NCI-H82 treated with DMSO at 0.1 percent for 48 hours (cell line): Measurements from ENCODE around the gene HES6.
A peak's percentile ranks its signal among the peaks of the same experiment; 100 is the strongest.

ENCODE experiments used
- DNase-seq: peaks from one replicate; lab custom pipeline; 2025; ENCODE audit not compliant: unreplicated experiment; lab: John Stamatoyannopoulos, UW

The HES6 gene

GRCh38 chr2:238239863-238240756 is at the start of gene HES6:
TSS of gene HES6 (minus strand) at chr2:238240038. CDS start at chr2:238239905, 133 bp downstream.
- DNase-seq: peak; percentile 84

- no peak for DNase-seq
These were observed 49.7 kb upstream of the HES6 start for GRCh38 chr2:238289574-238289973.

GRCh38 chr2:238288650-238289573 is 49.1 kb upstream of the HES6 start:
- peak; percentile 94 for DNase-seq

GRCh38 chr2:238287737-238288649 is 48.2 kb upstream of the HES6 start, which contains the start of gene PER2:
TSS of gene PER2 (minus strand) at chr2:238288610. CDS start at chr2:238277936, 10,674 bp downstream.
- no peak for DNase-seq

GRCh38 chr2:238286987-238287736 is 47.3 kb upstream of the HES6 start:
- no peak for DNase-seq

DNA sequence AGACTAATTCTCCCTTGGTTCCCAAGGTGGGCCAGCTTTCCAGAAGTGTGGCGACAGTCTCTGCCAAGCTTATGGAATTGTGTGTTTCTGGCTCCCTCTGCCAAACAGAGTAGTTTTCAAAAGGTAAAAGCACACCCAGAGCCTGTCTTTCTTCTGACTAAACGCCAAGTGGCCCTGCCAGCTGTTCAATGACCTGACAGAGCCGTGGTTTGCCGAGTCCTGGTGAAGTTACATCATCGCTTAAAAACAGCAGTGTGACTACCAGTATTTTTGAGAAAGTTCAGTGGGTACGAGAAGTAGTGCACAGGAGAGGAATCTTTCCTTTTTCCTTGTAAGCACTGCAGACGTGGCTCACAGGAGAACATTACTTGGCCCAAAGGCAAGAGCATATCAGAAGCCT is 46.7 kb upstream of the HES6 start:
- no peak for DNase-seq

DNA sequence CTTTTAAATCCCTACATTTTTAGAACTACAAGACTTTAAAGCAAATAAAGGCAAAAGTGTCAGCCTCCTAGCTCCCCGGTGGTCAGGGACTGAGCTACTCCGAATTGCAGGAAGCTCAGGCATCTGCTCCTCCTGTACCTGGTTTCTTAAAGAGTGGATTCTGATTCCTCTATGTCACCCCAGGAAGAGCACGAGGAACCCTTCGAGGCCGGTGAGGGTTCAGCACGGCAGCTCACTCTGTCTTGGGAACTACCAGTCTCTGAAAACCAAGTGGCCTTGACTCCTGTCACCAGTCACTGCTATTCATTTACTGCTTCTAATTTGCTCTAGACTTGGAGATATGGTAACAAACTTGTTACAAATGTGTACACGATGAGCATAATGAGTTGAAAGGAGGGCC is 46.3 kb upstream of the HES6 start:
- DNase-seq: no peak

DNA sequence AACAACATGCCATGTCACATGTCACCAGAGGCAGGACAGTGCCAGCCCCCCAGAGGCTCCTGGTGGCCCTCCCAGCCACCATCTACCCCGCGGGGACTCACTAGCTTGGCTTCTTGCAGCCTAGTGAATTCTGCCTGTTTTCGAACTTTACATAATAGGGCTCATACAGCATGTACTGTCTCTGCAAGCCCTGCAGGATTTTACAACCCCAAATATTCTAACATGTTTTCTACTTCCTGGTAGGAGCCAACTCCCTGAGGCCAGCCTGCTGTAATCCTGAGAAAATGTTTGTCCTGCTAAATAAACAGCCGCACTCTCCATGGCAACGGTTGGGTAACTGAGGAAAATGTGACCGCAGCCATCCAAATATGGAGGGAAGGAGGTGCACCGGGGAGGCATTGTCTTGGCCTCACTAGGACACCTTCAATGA is 45.8 kb upstream of the HES6 start:
- DNase-seq: no peak

DNA sequence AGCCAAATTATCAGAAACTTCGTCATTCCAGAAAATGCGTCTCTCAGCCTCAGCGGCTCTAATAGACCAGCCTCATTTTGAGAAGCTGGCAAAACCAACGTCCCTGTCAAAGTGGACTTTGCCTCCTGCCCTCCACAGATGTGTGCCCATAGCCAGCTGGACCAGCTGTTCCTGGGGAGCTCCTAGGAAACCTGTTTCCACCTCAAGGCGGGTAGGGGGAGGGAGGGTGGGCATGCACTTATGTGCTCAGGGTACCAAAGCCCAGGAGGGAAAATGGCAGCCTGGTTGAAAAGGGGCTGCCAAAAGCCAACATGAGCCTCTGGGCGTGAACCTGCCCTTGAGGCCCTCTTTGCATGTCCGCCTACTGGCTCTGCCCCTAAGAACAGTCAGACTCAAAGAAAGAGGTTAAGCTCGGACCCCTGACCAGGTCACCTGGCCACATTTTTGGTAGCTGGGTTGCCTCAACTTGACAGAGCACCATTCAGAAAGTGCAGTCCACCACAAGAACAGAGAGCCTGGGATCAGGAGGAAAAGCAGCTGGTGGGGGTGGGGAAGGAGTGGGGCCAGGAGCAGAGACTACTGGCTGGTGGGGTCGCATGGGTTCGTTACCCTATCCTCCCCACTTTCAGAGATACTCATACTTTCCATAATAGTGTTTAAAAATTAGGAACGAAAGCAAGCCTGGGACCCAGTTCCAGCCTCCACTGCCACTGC is 45.1 kb upstream of the HES6 start:
- no peak for DNase-seq

DNA sequence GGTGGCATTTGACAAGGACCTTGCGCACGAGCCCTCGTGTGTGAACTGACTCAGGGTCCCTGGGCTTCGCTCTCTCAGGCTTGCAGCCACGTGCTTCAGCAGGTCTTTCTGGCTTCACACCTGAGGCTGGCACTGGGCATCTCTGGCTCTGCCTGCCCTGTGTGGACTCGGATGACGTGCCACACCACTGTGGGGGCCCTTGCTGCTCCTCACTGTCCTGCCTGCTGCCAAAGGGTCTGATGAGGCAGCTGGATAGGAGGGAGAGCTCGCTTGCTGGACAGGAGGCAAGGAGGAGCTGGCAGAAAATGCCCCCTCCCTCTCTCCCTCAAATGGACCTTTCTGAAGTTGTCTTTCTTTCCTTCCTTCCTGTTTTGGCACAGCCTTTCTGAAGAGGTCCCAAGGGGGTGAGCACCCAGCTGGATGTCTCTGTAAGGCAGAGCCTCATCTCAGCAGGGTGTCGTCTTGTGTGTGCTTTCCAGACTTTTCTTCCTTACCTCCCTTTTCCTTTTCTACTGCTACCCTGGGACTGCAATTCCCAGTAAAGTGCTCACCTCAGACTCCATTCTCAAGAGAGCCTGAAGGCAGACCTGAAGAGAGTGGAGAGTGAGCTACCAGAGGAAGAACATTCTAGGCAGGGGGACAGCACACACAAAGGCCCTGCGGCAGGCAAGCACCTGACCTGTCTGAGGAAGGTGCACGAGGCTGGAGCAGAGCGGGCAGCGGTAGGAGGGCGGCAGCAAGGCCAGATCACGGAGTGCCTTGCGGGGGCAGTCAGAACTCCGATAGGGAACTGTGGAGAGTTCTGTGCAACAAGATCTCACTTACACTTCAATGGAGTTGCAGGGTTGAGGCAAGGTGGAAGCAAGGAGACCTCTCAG is 43.3 kb upstream of the HES6 start:
- DNase-seq: no peak

DNA sequence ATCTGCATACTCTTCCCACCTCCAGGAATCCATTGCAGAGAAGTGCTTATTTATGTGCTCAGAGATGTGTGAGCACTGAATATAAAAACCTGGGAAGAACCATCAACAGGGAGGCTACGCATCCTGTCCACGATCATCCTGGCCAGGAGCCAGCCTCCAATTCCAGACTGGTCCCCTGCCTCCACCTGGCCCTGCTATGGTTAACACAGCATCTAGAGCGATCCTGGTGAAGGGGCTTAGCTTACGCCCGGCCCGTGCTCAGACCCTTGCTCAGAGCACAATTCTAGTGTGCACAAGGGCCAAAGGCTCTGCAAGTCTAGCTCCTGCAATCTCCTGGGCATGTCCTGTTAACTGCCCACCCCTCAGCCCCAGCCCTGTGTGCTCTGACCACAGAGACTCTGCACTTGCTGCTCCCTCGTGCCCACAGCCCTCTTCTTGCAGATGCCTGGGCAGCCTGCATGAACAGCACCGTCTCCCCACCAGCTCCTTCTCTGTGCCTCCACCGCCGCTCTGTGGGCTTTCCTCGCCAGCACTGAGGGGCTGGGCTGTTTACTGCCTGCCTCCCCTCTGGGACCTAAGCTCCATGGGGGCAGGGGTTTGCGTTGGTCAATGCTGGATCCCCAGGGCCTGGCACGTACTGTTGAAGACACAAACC is 42.1 kb upstream of the HES6 start:
- DNase-seq: no peak

DNA sequence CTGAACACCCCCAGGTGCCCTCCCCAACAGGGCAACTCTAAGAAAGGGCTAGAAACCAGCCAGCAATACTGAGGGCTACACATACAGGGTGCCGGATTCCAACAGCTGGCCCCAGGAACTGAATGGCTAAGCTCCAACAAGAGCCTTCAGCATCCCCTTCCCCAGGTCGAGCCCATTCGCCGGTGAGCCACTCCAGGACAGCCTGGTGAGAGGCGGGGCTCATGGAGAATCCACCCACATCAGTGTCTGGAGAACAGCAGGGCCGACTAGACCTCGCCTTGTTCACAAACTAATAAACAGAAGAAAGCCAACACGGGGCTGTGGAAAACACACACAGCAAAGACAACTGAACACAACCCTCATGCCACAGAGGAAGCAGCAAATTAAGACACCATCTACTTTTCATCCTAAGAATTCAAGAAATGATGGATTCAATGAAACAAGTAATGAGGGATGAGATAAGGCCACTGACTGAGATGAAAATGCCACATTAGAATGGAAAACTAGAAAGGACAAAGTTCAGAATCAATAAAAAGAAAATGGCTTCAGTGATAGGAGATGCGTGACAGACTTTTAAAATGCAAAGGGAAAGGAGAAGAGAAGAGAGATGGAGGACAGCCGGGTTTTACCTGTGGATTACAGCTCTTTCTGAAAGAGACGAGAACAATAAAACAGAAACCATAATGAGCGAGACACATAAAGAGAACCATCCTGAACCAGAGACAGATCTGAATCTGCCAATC is 40.4 kb upstream of the HES6 start:
- DNase-seq: no peak

DNA sequence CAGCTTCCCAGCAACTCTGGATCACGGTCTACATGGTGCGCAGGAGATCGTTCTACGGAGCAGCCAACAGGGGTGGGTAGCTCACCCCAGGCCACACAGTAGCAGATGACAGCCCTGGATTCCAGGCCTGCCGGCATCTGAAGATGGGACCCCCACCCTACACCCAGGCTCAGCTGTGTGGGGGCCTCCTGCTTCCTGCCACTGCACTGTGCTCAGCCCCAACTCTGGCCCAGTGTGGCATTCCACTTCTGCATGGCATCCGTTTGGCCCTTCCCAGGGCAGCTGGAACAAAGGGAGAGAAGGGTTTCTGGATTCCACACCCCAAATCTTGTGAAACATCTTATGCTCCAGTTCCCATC is 39.5 kb upstream of the HES6 start:
- no peak for DNase-seq

DNA sequence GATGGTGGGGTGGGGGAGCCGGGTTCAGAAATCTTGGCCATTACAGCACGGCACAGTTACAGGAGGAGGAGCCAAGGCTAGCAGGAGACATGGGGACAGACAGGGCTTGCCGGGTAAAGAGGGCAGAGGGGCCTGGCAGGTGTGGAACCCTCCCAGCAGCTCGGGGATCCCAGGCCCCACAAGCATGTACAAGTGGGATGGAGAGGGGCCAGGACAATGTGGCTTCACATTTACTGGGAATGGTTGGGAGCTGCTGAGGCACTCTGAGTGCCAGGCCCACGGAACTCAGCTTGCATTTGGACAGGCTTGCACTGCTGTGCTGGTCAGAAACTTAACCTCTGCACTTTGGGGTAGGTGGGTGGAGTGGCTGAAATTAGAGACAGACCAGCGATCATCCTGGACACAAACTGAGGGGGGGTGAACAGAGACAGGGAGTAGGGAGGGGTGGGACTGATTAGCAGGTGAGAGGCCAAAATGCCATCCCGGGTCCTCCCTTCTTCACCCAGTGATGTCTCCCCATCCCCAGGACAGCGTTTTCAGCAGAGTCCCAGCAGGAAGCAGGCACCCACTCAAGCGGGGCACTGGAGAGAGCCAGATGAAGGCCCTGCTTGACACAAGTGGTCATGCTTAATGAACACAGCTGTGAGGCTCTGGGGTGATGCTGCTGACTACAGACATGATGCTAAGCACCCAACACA is 38.9 kb upstream of the HES6 start:
- DNase-seq: no peak

DNA sequence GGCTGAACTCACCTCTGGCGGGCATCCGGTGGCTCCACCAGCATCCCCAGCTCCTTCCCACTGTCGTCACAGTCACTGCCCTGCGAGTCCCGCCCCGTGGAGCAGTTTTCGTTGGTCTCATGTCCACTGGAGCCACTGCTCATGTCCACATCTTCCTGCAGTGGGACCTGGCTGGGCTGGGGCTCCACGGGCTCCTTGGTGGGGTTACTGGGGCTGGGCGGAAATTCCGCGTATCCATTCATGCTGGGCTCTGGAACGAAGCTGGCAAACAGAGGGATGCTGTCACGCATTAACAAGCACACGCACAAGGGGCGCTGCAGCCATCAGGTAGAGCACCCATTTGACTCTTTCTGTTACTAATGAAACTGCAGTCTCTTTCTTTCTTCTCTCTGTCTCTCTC is 37.9 kb upstream of the HES6 start:
- no peak for DNase-seq

GRCh38 chr2:238274152-238274865 is 34.5 kb upstream of the HES6 start:
- no peak for DNase-seq
